ENCODE data around the gene NAA35.
"Not testable (repeated sequence)": the region's sequence is repeated elsewhere in the genome, so short reads cannot be mapped to it uniquely, and the experiment has no call there.

Gene NAA35

GRCh38 chr9:85949586-85950335 lies 8.8 kb downstream of the NAA35 start:
- no peak for DNase-seq

- DNase-seq: no peak
Observed at GRCh38 chr9:85959955-85960354, 19.0 kb downstream of the NAA35 start.

- DNase-seq: no peak
Observed at GRCh38 chr9:85960688-85961093, 19.7 kb downstream of the NAA35 start.

- DNase-seq: no peak
Observed at GRCh38 chr9:85964526-85964925, 23.6 kb downstream of the NAA35 start.

- no peak for DNase-seq
Observed at GRCh38 chr9:85964949-85965348, 24.0 kb downstream of the NAA35 start.

- DNase-seq: no peak
Observed at GRCh38 chr9:85969727-85970126, 28.8 kb downstream of the NAA35 start.

GRCh38 chr9:85971731-85972130 lies 30.8 kb downstream of the NAA35 start:
- DNase-seq: no peak

- DNase-seq: no peak
Observed at GRCh38 chr9:85973238-85973637, 32.3 kb downstream of the NAA35 start.

- not testable (repeated sequence) for DNase-seq
Observed at GRCh38 chr9:85974055-85974547, 33.2 kb downstream of the NAA35 start.

GRCh38 chr9:85978496-85978895 lies 37.5 kb downstream of the NAA35 start:
- no peak for DNase-seq

GRCh38 chr9:85981369-85981768 lies 40.4 kb downstream of the NAA35 start:
- DNase-seq: no peak

GRCh38 chr9:85984457-85984856 lies 43.5 kb downstream of the NAA35 start:
- no peak for DNase-seq

- DNase-seq: no peak
Observed at GRCh38 chr9:85987236-85987635, 46.3 kb downstream of the NAA35 start.

- no peak for DNase-seq
Observed at GRCh38 chr9:85994191-85994590, 53.2 kb downstream of the NAA35 start.

GRCh38 chr9:85995097-85995496 lies 54.2 kb downstream of the NAA35 start:
- no peak for DNase-seq

- no peak for DNase-seq
Observed at GRCh38 chr9:85995599-85995998, 54.7 kb downstream of the NAA35 start.

GRCh38 chr9:86005253-86005775 lies 64.4 kb downstream of the NAA35 start:
- DNase-seq: no peak

- DNase-seq: no peak
Observed at GRCh38 chr9:86009133-86009532, 68.2 kb downstream of the NAA35 start.

- no peak for DNase-seq
Observed at GRCh38 chr9:86020731-86021130, 79.8 kb downstream of the NAA35 start.

- DNase-seq: no peak
Observed at GRCh38 chr9:86021166-86021565, 80.2 kb downstream of the NAA35 start.

GRCh38 chr9:86022687-86023266 lies 81.8 kb downstream of the NAA35 start:
- no peak for DNase-seq

- DNase-seq: no peak
Observed at GRCh38 chr9:86027767-86028166, 86.8 kb downstream of the NAA35 start.

GRCh38 chr9:86034863-86035734 lies 94.2 kb downstream of the NAA35 start:
- peak; percentile 48 for DNase-seq
